ENCODE data around the gene ESYT2. TPM values are rescaled to one million over a fixed set of nuclear protein-coding genes. Genes with fewer than 3 reads are reported as not detected.
"Not testable (repeated sequence)": the region's sequence is repeated elsewhere in the genome, so short reads cannot be mapped to it uniquely, and the experiment has no call there.

ESYT2 gene
- total RNA-seq, 1 experiment from 2014 or later, result 162 TPM

- Histone ChIP-seq H3K36me3 (ENCODE audit: low read depth) (no peaks in the 10 kb centered on the region), H3K4me2 (no peak overlapping the region), H3K27me3 (ENCODE audit: insufficient read depth, low read depth) (no peaks in the 10 kb centered on the region), H3K4me1 (replicated peaks; ENCODE audit: insufficient read depth) (no peaks in the 10 kb centered on the region), H3F3A (ENCODE audit: insufficient read depth, low read depth) (no peaks in the 10 kb centered on the region), H3K9me2 (ENCODE audit: insufficient read depth) (no peaks in the 10 kb centered on the region), H3K79me2 (ENCODE audit: low read depth) (no peaks in the 10 kb centered on the region), H2AFZ (no peak overlapping the region), H3K9me3 (ENCODE audit: insufficient read depth, low read depth) (peaks cover 14% of the 10 kb centered on the region), H3K27ac (no peak overlapping the region), H4K20me1 (ENCODE audit: insufficient read depth) (no peaks in the 10 kb centered on the region), H3K4me3 (no peak overlapping the region)
- TF ChIP-seq EZH2 (IDR thresholded peaks at IDR 0.05; ENCODE audit: low read depth) (no peak), CTCF (conservative IDR thresholded peaks at IDR 0.05) (no peak)
- intact Hi-C loops (cut with micrococcal nuclease; ENCODE audit: unreplicated experiment), result no loop called here
- BruUV-seq (replicated peaks), result no TSS peak
- ChIA-PET POLR2A (ENCODE audit: unreplicated experiment) (interaction anchor here (0.7 kb wide), 1 partner anchor 30 kb away, joined by 9 read pairs; no protein-coding TSS in a partner anchor), CTCF (no interaction called here)
- no peak for DNase-seq
Observed at GRCh38 chr7:158842486-158842885, 13.2 kb upstream of the ESYT2 start.

- Histone ChIP-seq H3K4me2 (no peak overlapping the region), H3K36me3 (ENCODE audit: low read depth) (no peaks in the 10 kb centered on the region), H2AFZ (no peak overlapping the region), H3F3A (ENCODE audit: insufficient read depth, low read depth) (no peaks in the 10 kb centered on the region), H4K20me1 (ENCODE audit: insufficient read depth) (no peaks in the 10 kb centered on the region), H3K4me3 (no peak overlapping the region), H3K4me1 (replicated peaks; ENCODE audit: insufficient read depth) (no peaks in the 10 kb centered on the region), H3K27me3 (ENCODE audit: insufficient read depth, low read depth) (no peaks in the 10 kb centered on the region), H3K27ac (no peak overlapping the region), H3K9me2 (ENCODE audit: insufficient read depth) (no peaks in the 10 kb centered on the region), H3K79me2 (ENCODE audit: low read depth) (no peaks in the 10 kb centered on the region), H3K9me3 (ENCODE audit: insufficient read depth, low read depth) (0 out of 2 replicates have a peak, but pooled peaks cover 6% of the 10 kb centered on the region)
- CTCF ChIA-PET, result no interaction called here
- no TSS peak for BruUV-seq (replicated peaks)
- intact Hi-C loops (cut with micrococcal nuclease; ENCODE audit: unreplicated experiment), result no loop called here
- TF ChIP-seq CTCF (conservative IDR thresholded peaks at IDR 0.05) (no peak), EZH2 (IDR thresholded peaks at IDR 0.05; ENCODE audit: low read depth) (no peak)
- POLR2A ChIA-PET (ENCODE audit: unreplicated experiment), result no interaction called here
- DNase-seq, result no peak
Observed at GRCh38 chr7:158840604-158841003, 11.3 kb upstream of the ESYT2 start.

GRCh38 chr7:158839177-158839576 lies 9.9 kb upstream of the ESYT2 start:
- H3K4me1 ChIP-seq (replicated peaks; ENCODE audit: insufficient read depth); H3K27ac ChIP-seq; POLR2A ChIA-PET (ENCODE audit: unreplicated experiment); H3K27me3 ChIP-seq (ENCODE audit: insufficient read depth, low read depth); H2AFZ ChIP-seq; BruUV-seq (replicated peaks); intact Hi-C loops (cut with micrococcal nuclease; ENCODE audit: unreplicated experiment); H3K9me2 ChIP-seq (ENCODE audit: insufficient read depth); H4K20me1 ChIP-seq (ENCODE audit: insufficient read depth); H3F3A ChIP-seq (ENCODE audit: insufficient read depth, low read depth); H3K4me3 ChIP-seq; CTCF ChIA-PET; H3K4me2 ChIP-seq; H3K79me2 ChIP-seq (ENCODE audit: low read depth); H3K9me3 ChIP-seq (ENCODE audit: insufficient read depth, low read depth); DNase-seq; H3K36me3 ChIP-seq (ENCODE audit: low read depth): not testable (repeated sequence)
